Natural killer cell (primary cell): ENCODE measurements around the gene C19orf38. TPM values are rescaled to one million over a fixed set of nuclear protein-coding genes. Genes with fewer than 3 reads are reported as not detected.

Source experiments
- ATAC-seq, 3 donors: fragments of 150-1000 bp in 2 of 3; fragments of 200-7000 bp in 1 of 3; cut with Tn5 transposase; 1 replicate in 1 of 3; 2 replicates in 2 of 3; pipeline ENCODE4 v1.10.0; 2021; ENCODE audit warnings: mild to moderate bottlenecking in 2 of 3, moderate library complexity in 2 of 3
- DNase-seq, 2 donors: peaks; one replicate each; pipeline versions ENCODE4 v3.0.0 to v3.0.0-alpha.2; 2013 to 2021; ENCODE audit warnings: mixed read lengths in 1 of 2
- H3K27ac ChIP-seq: one replicate; pipeline ENCODE4 v1.5.1; 2013; ENCODE audit warnings: mild to moderate bottlenecking, low read length
- H3K27me3 ChIP-seq: one replicate; pipeline ENCODE4 v1.6.1; 2013; ENCODE audit warnings: low read length; ENCODE audit not compliant: control insufficient read depth, insufficient read depth
- H3K36me3 ChIP-seq: one replicate; pipeline ENCODE4 v1.6.1; 2013; ENCODE audit warnings: low read length; ENCODE audit not compliant: control insufficient read depth, insufficient read depth
- H3K4me1 ChIP-seq: one replicate; pipeline ENCODE4 v1.6.1; 2013; ENCODE audit warnings: low read length; ENCODE audit not compliant: control insufficient read depth, insufficient read depth
- H3K4me3 ChIP-seq: one replicate; pipeline ENCODE4 v1.5.1; 2013; ENCODE audit warnings: low read length
- H3K9me3 ChIP-seq: one replicate; pipeline ENCODE4 v1.6.1; 2013; ENCODE audit warnings: low read length; ENCODE audit not compliant: control insufficient read depth, insufficient read depth
- H3K27ac Mint-ChIP-seq, 2 donors: one replicate each; pipeline ENCODE4 v1.8.0; 2022; ENCODE audit warnings: mild to moderate bottlenecking in 2 of 2, mixed read lengths in 2 of 2, moderate library complexity in 1 of 2
- H3K27me3 Mint-ChIP-seq, 2 donors: one replicate each; pipeline ENCODE4 v1.8.0; 2022; ENCODE audit warnings: low read depth in 2 of 2, mixed read lengths in 2 of 2
- H3K36me3 Mint-ChIP-seq: one replicate; pipeline ENCODE4 v1.8.0; 2022; ENCODE audit warnings: mixed read lengths
- H3K4me1 Mint-ChIP-seq, 2 donors: one replicate each; pipeline ENCODE4 v1.8.0; 2022; ENCODE audit warnings: mixed read lengths in 2 of 2
- H3K4me3 Mint-ChIP-seq: one replicate; pipeline ENCODE4 v1.8.0; 2022; ENCODE audit warnings: mild to moderate bottlenecking, moderate library complexity, mixed read lengths
- H3K9me3 Mint-ChIP-seq, 2 donors: one replicate each; pipeline ENCODE4 v1.8.0; 2022; ENCODE audit warnings: mixed read lengths in 2 of 2
- WGBS: methylation state at CpG from one replicate; pipeline ENCODE4 v1.1.7; 2013; ENCODE audit warnings: missing lambda C conversion rate; ENCODE audit not compliant: insufficient coverage; 5-methylcytosine and 5-hydroxymethylcytosine counted together
- intact Hi-C: fragments of 100-400 bp; cut with micrococcal nuclease; formaldehyde crosslinking; loops from one replicate; pipeline ENCODE4 v1.14.2; 2022
- total RNA-seq, 4 donors: library from RNA; stranded (reverse); fragments of 120-200 nt in 1 of 4; gene quantifications; one replicate each; pipeline versions ENCODE4 v1.2.3 to v1.2.4, GENCODE V29; 2013 to 2022
- TF ChIP-seq, protein P1 (sequence below): fragments of 200-600 bp; IDR thresholded peaks from one replicate; pipeline ENCODE4 v1.8.0; 2022; ENCODE audit warnings: antibody characterized with exemption

C19orf38 gene
- total RNA-seq, 3 donors from 2014 or later (not counting 1 experiment from before 2014, with no cell fraction given): 2.9 to 9.9 (median 6.2) TPM

DNA sequence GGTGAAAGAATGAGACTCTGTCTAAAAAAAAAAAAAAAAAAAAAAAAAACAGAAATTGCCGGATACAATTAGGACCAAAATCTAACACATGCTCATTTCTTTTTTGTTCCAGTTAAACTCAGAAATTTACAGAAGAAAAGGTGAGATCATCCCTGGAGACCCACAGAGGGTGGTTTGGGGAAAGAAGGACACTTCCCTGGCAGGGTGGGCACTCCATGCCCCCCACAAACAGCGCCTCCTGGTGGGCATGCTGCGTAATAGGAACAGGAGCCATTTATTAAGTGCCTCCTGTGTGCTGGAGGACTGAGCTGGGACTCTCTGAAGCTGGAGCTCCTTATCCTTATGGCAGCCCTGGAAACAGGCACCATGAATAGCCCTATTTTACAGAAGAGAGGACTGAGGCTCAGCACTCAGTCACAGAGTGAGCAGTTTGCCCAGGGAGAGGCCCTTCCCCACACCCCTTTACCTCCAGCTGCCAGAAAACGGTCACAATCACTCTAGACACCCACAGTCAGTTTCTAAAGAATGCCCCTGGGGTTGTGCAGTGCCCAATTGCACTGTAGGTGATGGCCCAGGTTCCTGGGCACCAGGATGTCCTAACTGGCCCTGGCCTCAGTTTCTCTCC, 10.1 kb downstream of the C19orf38 start:
- peak in 2 of 3 donors; percentile 59 to 70 for ATAC-seq
- TF ChIP-seq, protein P1, sequence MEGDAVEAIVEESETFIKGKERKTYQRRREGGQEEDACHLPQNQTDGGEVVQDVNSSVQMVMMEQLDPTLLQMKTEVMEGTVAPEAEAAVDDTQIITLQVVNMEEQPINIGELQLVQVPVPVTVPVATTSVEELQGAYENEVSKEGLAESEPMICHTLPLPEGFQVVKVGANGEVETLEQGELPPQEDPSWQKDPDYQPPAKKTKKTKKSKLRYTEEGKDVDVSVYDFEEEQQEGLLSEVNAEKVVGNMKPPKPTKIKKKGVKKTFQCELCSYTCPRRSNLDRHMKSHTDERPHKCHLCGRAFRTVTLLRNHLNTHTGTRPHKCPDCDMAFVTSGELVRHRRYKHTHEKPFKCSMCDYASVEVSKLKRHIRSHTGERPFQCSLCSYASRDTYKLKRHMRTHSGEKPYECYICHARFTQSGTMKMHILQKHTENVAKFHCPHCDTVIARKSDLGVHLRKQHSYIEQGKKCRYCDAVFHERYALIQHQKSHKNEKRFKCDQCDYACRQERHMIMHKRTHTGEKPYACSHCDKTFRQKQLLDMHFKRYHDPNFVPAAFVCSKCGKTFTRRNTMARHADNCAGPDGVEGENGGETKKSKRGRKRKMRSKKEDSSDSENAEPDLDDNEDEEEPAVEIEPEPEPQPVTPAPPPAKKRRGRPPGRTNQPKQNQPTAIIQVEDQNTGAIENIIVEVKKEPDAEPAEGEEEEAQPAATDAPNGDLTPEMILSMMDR: peak; percentile 63
- H3K4me3 Mint-ChIP-seq: no peak overlapping the region
- Histone ChIP-seq H3K4me1 (no peaks in the 10 kb centered on the region), H3K4me3 (no peak overlapping the region), H3K27ac (no peak overlapping the region), H3K36me3 (no peaks in the 10 kb centered on the region), H3K27me3 (no peaks in the 10 kb centered on the region), H3K9me3 (no peaks in the 10 kb centered on the region)
- no peaks in the 10 kb centered on the region for H3K9me3 Mint-ChIP-seq
- H3K4me1 Mint-ChIP-seq: no peaks in the 10 kb centered on the region
- intact Hi-C loops: no loop called here
- DNase-seq: peak; percentile 34 to 65
- H3K27me3 Mint-ChIP-seq: no peaks in the 10 kb centered on the region
- H3K27ac Mint-ChIP-seq: no peak overlapping the region
- H3K36me3 Mint-ChIP-seq: no peaks in the 10 kb centered on the region
- WGBS: 71% methylated on average over 3 of the region's 4 CpGs

DNA sequence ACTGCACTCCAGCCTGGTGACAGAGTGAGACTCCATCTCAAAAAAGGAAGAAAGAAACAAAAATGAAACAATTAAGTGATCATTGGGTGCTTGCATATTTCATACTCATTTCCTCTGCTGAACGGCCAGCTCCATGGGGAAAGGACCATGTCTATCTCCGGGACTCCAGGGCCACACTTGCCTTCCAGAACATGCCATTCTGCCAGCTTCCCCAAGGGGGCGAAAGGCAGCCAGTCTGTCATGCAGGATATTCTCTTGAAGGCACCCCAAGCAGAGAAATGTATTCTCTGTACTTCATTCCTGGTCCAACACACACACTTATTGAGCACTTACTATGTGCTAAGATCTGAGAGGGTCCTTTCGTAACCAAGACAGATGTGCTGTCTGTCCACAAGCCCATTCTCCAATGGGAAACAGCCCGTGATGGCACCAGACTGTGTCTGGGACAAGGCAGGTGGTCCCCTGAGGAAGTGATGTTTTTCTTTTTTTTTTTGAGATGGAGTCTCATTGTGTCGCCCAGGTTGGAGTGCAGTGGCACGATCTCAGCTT, 13.0 kb downstream of the C19orf38 start:
- no peak overlapping the region for H3K27ac Mint-ChIP-seq

DNA sequence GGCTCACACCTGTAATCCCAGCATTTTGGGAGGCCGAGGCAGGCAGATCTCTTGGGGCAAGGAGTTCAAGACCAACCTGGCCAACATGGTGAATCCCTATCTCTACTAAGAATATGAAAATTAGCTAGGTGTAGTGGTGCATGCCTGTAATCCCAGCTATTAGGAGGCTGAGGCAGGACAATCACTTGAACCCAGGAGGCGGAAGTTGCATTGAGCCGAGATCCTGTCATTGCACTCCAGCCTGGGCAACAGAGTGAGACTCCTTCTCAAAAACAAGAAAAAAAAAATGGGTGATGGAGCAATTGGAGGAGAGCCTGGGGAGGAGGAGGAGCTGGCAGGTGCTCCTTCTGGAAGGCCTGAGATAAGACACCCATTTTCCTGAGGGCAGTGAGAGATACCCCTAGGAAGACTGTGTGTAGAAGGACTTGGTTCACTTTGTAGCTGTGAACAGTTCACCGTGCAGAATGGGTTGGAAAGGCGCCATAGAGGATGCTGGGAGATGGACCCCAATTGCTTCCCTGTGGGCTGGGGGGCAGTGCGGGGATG, 14.4 kb downstream of the C19orf38 start:
- Histone ChIP-seq H3K4me3 (no peak overlapping the region), H3K27ac (no peak overlapping the region), H3K36me3 (no peaks in the 10 kb centered on the region), H3K9me3 (no peaks in the 10 kb centered on the region), H3K27me3 (no peaks in the 10 kb centered on the region), H3K4me1 (peaks cover 10% of the 10 kb centered on the region)
- H3K27me3 Mint-ChIP-seq: no peaks in the 10 kb centered on the region
- intact Hi-C loops: no loop called here
- TF ChIP-seq, protein P1: no peak
- ATAC-seq (no peak), DNase-seq (no peak)
- 96% methylated on average over 6 of the region's 6 CpGs for WGBS
- H3K27ac Mint-ChIP-seq: no peak overlapping the region
- H3K36me3 Mint-ChIP-seq: no peaks in the 10 kb centered on the region
- H3K4me1 Mint-ChIP-seq: peaks cover 9% of the 10 kb centered on the region in 2 donors
- H3K4me3 Mint-ChIP-seq: no peak overlapping the region
- H3K9me3 Mint-ChIP-seq: no peaks in the 10 kb centered on the region

More for the DNA sequence above, 13.0 kb downstream of the C19orf38 start:
- 83% methylated on average over 6 of the region's 7 CpGs for WGBS
- Mint-ChIP-seq H3K4me3 (no peak overlapping the region), H3K27me3 (no peaks in the 10 kb centered on the region), H3K36me3 (no peaks in the 10 kb centered on the region), H3K4me1 (peaks cover 9% of the 10 kb centered on the region in 2 donors), H3K9me3 (no peaks in the 10 kb centered on the region)
- no peaks in the 10 kb centered on the region for H3K36me3 ChIP-seq
- H3K27me3 ChIP-seq: no peaks in the 10 kb centered on the region
- H3K9me3 ChIP-seq: no peaks in the 10 kb centered on the region
- DNase-seq (peak in 1 of 2 donors; percentile 57), ATAC-seq (peak; percentile 43 to 54 (median 44))
- no peak overlapping the region for H3K27ac ChIP-seq
- TF ChIP-seq, protein P1: peak; percentile 29
- H3K4me1 ChIP-seq: peaks cover 10% of the 10 kb centered on the region
- H3K4me3 ChIP-seq: no peak overlapping the region
- intact Hi-C loops: no loop called here
